ENCODE results near the gene GALK2. TPM values are rescaled to one million over a fixed set of nuclear protein-coding genes. Genes with fewer than 3 reads are reported as not detected.

The GALK2 gene
- total and polyA plus RNA-seq, 2 of the 8 experiments (the other 6 are each of a cell fraction or from before 2014, with no cell fraction given) = 8.7 to 16.1 TPM

DNA sequence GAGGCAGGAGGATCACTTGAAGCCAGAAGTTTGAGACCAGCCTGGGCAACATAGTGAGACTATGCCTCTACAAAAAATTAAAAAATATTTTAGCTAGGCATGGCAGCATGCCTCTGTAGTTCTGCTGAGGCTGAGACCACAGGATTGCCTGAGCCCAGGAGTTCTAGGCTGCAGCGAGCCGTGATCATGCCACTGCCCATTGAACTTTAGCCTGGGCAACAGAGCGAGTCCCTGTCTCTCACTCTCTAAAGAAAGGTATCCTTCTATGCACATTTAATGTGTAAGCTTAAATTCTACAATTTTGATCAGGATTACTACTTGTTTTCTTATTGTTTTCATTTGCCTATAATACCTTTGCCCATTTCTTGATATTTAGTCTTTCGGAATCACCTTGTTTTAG, 26.8 kb downstream of the GALK2 start (continued):
- TF ChIP-seq CHD7 (IDR thresholded peaks at IDR 0.05; ENCODE audit: insufficient replicate concordance, low read length) (no peak), SP2 (IDR thresholded peaks at IDR 0.05; ENCODE audit: low read length) (no peak), BACH1 (IDR thresholded peaks at IDR 0.05; ENCODE audit: low read length) (no peak), POU5F1 (IDR thresholded peaks at IDR 0.05; ENCODE audit: low read depth, low read length) (no peak), EGR1 (IDR thresholded peaks at IDR 0.05; ENCODE audit: borderline replicate concordance, low read depth, low read length) (no peak), ASH2L (IDR thresholded peaks at IDR 0.05; ENCODE audit: low read length) (no peak), HDAC2 (IDR thresholded peaks at IDR 0.05; ENCODE audit: borderline replicate concordance in 1 of 2, low read depth in 2 of 2, low read length in 2 of 2) (no peak), POLR2A (IDR thresholded peaks at IDR 0.05; ENCODE audit: control extremely low read depth in 1 of 2, low read depth in 2 of 2, low read length in 2 of 2) (no peak)

Data from H1 (cell line).